H9 (cell line): ENCODE results near the gene SMPX. TPM values are rescaled to one million over a fixed set of nuclear protein-coding genes. Genes with fewer than 3 reads are reported as not detected.

ENCODE experiments used
- DNase-seq: peaks from one replicate; pipeline ENCODE4 v3.0.0-alpha.2; 2017
- H2AFZ ChIP-seq: one replicate; pipeline ENCODE4 v1.6.1; 2013; ENCODE audit warnings: mild to moderate bottlenecking, low read length, control low read depth, moderate library complexity
- H2AK5ac ChIP-seq: 2 replicates; pipeline ENCODE4 v1.6.1; 2013; ENCODE audit warnings: low read length, control low read depth, mixed read lengths; ENCODE audit not compliant: insufficient read length
- H2BK120ac ChIP-seq: one replicate; pipeline ENCODE4 v1.6.1; 2013; ENCODE audit warnings: low read depth, mild to moderate bottlenecking, low read length, control low read depth, inconsistent platforms; ENCODE audit not compliant: poor library complexity, severe bottlenecking
- H2BK12ac ChIP-seq: 2 replicates; pipeline ENCODE4 v1.6.1; 2013; ENCODE audit warnings: low read length, control low read depth, mixed read lengths, low read depth; ENCODE audit not compliant: insufficient read length
- H2BK15ac ChIP-seq: 2 replicates; pipeline ENCODE4 v1.6.1; 2013; ENCODE audit warnings: low read depth, low read length, control low read depth
- H2BK20ac ChIP-seq: one replicate; pipeline ENCODE4 v1.6.1; 2013; ENCODE audit warnings: low read depth, mild to moderate bottlenecking, low read length, control low read depth, inconsistent platforms; ENCODE audit not compliant: poor library complexity, severe bottlenecking
- H2BK5ac ChIP-seq: 2 replicates; pipeline ENCODE4 v1.6.1; 2013; ENCODE audit warnings: low read length, control low read depth, mixed read lengths; ENCODE audit not compliant: insufficient read length
- H3K14ac ChIP-seq: 2 replicates; pipeline ENCODE4 v1.6.1; 2013; ENCODE audit warnings: low read length, control low read depth; ENCODE audit not compliant: insufficient read depth
- H3K18ac ChIP-seq: 2 replicates; pipeline ENCODE4 v1.6.1; 2013; ENCODE audit warnings: low read depth, mild to moderate bottlenecking, mixed read lengths, low read length, control low read depth; ENCODE audit not compliant: insufficient read length
- H3K23ac ChIP-seq: 2 replicates; pipeline ENCODE4 v1.6.1; 2013; ENCODE audit warnings: low read length, control low read depth, mixed read lengths, low read depth; ENCODE audit not compliant: insufficient read length
- H3K23me2 ChIP-seq: 2 replicates; pipeline ENCODE4 v1.6.1; 2013; ENCODE audit warnings: low read depth, mild to moderate bottlenecking, mixed read lengths, low read length, control low read depth; ENCODE audit not compliant: insufficient read length, poor library complexity, severe bottlenecking
- H3K27ac ChIP-seq: 2 replicates; pipeline ENCODE4 v1.5.1; 2013; ENCODE audit warnings: low read length, control low read depth, mixed read lengths, low read depth; ENCODE audit not compliant: insufficient read length
- H3K27me3 ChIP-seq: 2 replicates; pipeline ENCODE4 v1.6.1; 2013; ENCODE audit warnings: low read length, control low read depth, inconsistent platforms; ENCODE audit not compliant: insufficient read depth
- H3K4ac ChIP-seq: 2 replicates; pipeline ENCODE4 v1.6.1; 2013; ENCODE audit warnings: low read depth, mild to moderate bottlenecking, control low read depth, inconsistent platforms, low read length, moderate library complexity
- H3K4me1 ChIP-seq: 2 replicates; pipeline ENCODE4 v1.6.1; 2013; ENCODE audit warnings: low read length, control low read depth, inconsistent platforms; ENCODE audit not compliant: insufficient read depth
- H3K4me2 ChIP-seq: 2 replicates; pipeline ENCODE4 v1.6.1; 2013; ENCODE audit warnings: low read length, control low read depth, mixed read lengths; ENCODE audit not compliant: insufficient read length, insufficient read depth
- H3K56ac ChIP-seq: 2 replicates; pipeline ENCODE4 v1.6.1; 2013; ENCODE audit warnings: low read depth, mild to moderate bottlenecking, mixed read lengths, low read length, control low read depth; ENCODE audit not compliant: insufficient read length
- H3K79me1 ChIP-seq: 2 replicates; pipeline ENCODE4 v1.6.1; 2013; ENCODE audit warnings: low read depth, mild to moderate bottlenecking, moderate library complexity, low read length, control low read depth, inconsistent platforms; ENCODE audit not compliant: insufficient read depth, poor library complexity, severe bottlenecking
- H3K79me2 ChIP-seq: 2 replicates; pipeline ENCODE4 v1.6.1; 2013; ENCODE audit warnings: low read length, control low read depth, inconsistent platforms; ENCODE audit not compliant: insufficient read depth
- H3K9ac ChIP-seq: 2 replicates; pipeline ENCODE4 v1.6.1; 2013; ENCODE audit warnings: low read length, control low read depth, mixed read lengths; ENCODE audit not compliant: insufficient read length; ENCODE audit errors: extremely low read depth
- H3K9me3 ChIP-seq: one replicate; pipeline ENCODE4 v1.6.1; 2013; ENCODE audit warnings: low read depth, low read length, inconsistent platforms; ENCODE audit not compliant: control insufficient read depth
- H3T11ph ChIP-seq: one replicate; pipeline ENCODE4 v1.6.1; 2013; ENCODE audit warnings: mild to moderate bottlenecking, low read length, control low read depth, inconsistent platforms
- H4K20me1 ChIP-seq: one replicate; pipeline ENCODE4 v1.6.1; 2013; ENCODE audit not compliant: control insufficient read depth, insufficient read length, insufficient read depth
- H4K5ac ChIP-seq: 2 replicates; pipeline ENCODE4 v1.6.1; 2013; ENCODE audit warnings: low read depth, mild to moderate bottlenecking, mixed read lengths, low read length, control low read depth; ENCODE audit not compliant: insufficient read length
- H4K8ac ChIP-seq: replicated peaks from 2 replicates; pipeline ENCODE4 v1.6.1; 2013; ENCODE audit warnings: low read length, control low read depth, mixed read lengths, low read depth; ENCODE audit not compliant: insufficient read length
- H4K91ac ChIP-seq: 2 replicates; pipeline ENCODE4 v1.6.1; 2013; ENCODE audit warnings: low read depth, mild to moderate bottlenecking, moderate library complexity, mixed read lengths, low read length, control low read depth; ENCODE audit not compliant: insufficient read length
- H3K27ac Mint-ChIP-seq, 3 experiments: 2 replicates in 2 of 3; 3 replicates in 1 of 3; pipeline ENCODE4 v1.8.0; 2020 to 2021; ENCODE audit warnings: mixed read lengths in 3 of 3, mild to moderate bottlenecking in 1 of 3, moderate library complexity in 1 of 3
- H3K27me3 Mint-ChIP-seq: 2 replicates; pipeline ENCODE4 v1.8.0; 2021; ENCODE audit warnings: low read depth, mild to moderate bottlenecking, moderate library complexity, mixed read lengths
- H3K36me3 Mint-ChIP-seq, 3 experiments: 2 replicates in 2 of 3; 3 replicates in 1 of 3; pipeline ENCODE4 v1.8.0; 2020 to 2021; ENCODE audit warnings: low read depth in 3 of 3, mixed read lengths in 3 of 3; ENCODE audit not compliant: insufficient read depth in 1 of 3
- H3K4me1 Mint-ChIP-seq, 2 experiments: 2 replicates each; pipeline ENCODE4 v1.8.0; 2020; ENCODE audit warnings: mixed read lengths in 2 of 2
- H3K4me3 Mint-ChIP-seq, 2 experiments: 2 replicates in 1 of 2; 3 replicates in 1 of 2; pipeline ENCODE4 v1.8.0; 2020 to 2021; ENCODE audit warnings: mild to moderate bottlenecking in 2 of 2, mixed read lengths in 2 of 2, moderate library complexity in 1 of 2
- H3K9me3 Mint-ChIP-seq, 2 experiments: 2 replicates in 1 of 2; 3 replicates in 1 of 2; pipeline ENCODE4 v1.8.0; 2020; ENCODE audit warnings: mild to moderate bottlenecking in 2 of 2, mixed read lengths in 2 of 2, moderate library complexity in 1 of 2
- CTCF ChIP-seq: fragments of 200-600 bp; sonication (generic); conservative IDR thresholded peaks from 3 replicates; pipeline ENCODE4 v1.8.0; 2021; ENCODE audit warnings: antibody characterized with exemption, mild to moderate bottlenecking
- WGBS: extraction: QIAGEN DNeasy Blood & Tissue Kit; methylation state at CpG from one replicate; pipeline ENCODE4 v1.1.7; 2013; ENCODE audit warnings: missing lambda C conversion rate, low lambda C conversion rate, mixed read lengths; ENCODE audit not compliant: insufficient read length; ENCODE audit errors: extremely low coverage; 5-methylcytosine and 5-hydroxymethylcytosine counted together
- total RNA-seq: library from RNA; stranded (reverse); gene quantifications from 2 replicates; pipeline ENCODE4 v1.2.1, GENCODE V29; 2021

The SMPX gene
- total RNA-seq, 1 experiment from 2014 or later, result not detected

GRCh38 chrX:21779095-21779494, 21.2 kb upstream of the SMPX start:
- H2AK5ac ChIP-seq, result no peak overlapping the region
- H3K36me3 Mint-ChIP-seq, result no peaks in the 10 kb centered on the region; a peak in 1 of 7 replicates
- no peak overlapping the region for H2BK15ac ChIP-seq
- no peak overlapping the region for H4K5ac ChIP-seq
- no peaks in the 10 kb centered on the region for H3K27me3 Mint-ChIP-seq
- no peak overlapping the region for H2BK120ac ChIP-seq
- H3K56ac ChIP-seq, result no peak overlapping the region
- peaks cover 21 to 30% of the 10 kb centered on the region in 2 experiments for H3K4me1 Mint-ChIP-seq
- H2BK5ac ChIP-seq, result no peak overlapping the region
- no peak overlapping the region for H2BK12ac ChIP-seq
- no peak overlapping the region for H2AFZ ChIP-seq
- H4K91ac ChIP-seq, result no peak overlapping the region
- no peak for TF ChIP-seq CTCF
- H3K18ac ChIP-seq, result no peak overlapping the region
- no peak for DNase-seq
- no peak overlapping the region for H2BK20ac ChIP-seq
- no peaks in the 10 kb centered on the region for H3K27me3 ChIP-seq
- no peak overlapping the region for H4K8ac ChIP-seq
- H3K79me2 ChIP-seq, result no peaks in the 10 kb centered on the region
- no peak overlapping the region for H3K4me3 Mint-ChIP-seq
- no peak overlapping the region for H3K23ac ChIP-seq
- no CpG with 5 or more reads among the region's 3 CpGs for WGBS
- H3K79me1 ChIP-seq, result no peaks in the 10 kb centered on the region
- H3K27ac Mint-ChIP-seq, result peak overlapping the region in 1 of 3 experiments; percentile 56; a peak in 2 of 7 replicates
- H4K20me1 ChIP-seq, result no peaks in the 10 kb centered on the region
- no peaks in the 10 kb centered on the region for H3K23me2 ChIP-seq
- no peak overlapping the region for H3K27ac ChIP-seq
- H3T11ph ChIP-seq, result no peak overlapping the region
- peaks cover 9% of the 10 kb centered on the region; the same call in 1 of the 2 replicates for H3K4me1 ChIP-seq
- H3K9me3 Mint-ChIP-seq, result peaks cover 0 to 26% of the 10 kb centered on the region in 2 experiments; a peak in 3 of 5 replicates
- no peak overlapping the region for H3K4ac ChIP-seq
- H3K4me2 ChIP-seq, result no peak overlapping the region
- H3K9ac ChIP-seq, result no peak overlapping the region
- no peaks in the 10 kb centered on the region for H3K9me3 ChIP-seq
- H3K14ac ChIP-seq, result peak overlapping the region; percentile 84; the same call in 1 of the 2 replicates
